SK-N-SH treated with all-trans-retinoic acid at 6 μM for 48 hours (cell line): ENCODE measurements around the gene ATL2.

Experiments used
- POU6F1 ChIP-seq: fragments of 250-450 bp; sonication (Bioruptor Pico); IDR thresholded peaks from 2 replicates; pipeline ENCODE4 v1.8.0; 2021; ENCODE audit warnings: low read depth, mild to moderate bottlenecking, moderate library complexity, borderline replicate concordance
- ZFP30 ChIP-seq: fragments of 450-650 bp; formaldehyde crosslinking; IDR thresholded peaks from 2 replicates; pipeline ENCODE4 v1.5.0; 2022; ENCODE audit warnings: mild to moderate bottlenecking, moderate library complexity

GRCh38 chr2:38290332-38290731 lies 86.7 kb downstream of the ATL2 start:
- TF ChIP-seq ZFP30: no peak
- TF ChIP-seq POU6F1 (CRISPR knock-in tag): no peak
